Measurements from ENCODE around the gene SUGP2. TPM values are rescaled to one million over a fixed set of nuclear protein-coding genes. Genes with fewer than 3 reads are reported as not detected.

Gene SUGP2
- total RNA-seq = 10 to 100 TPM; 41.8 to 99.6 TPM

DNA sequence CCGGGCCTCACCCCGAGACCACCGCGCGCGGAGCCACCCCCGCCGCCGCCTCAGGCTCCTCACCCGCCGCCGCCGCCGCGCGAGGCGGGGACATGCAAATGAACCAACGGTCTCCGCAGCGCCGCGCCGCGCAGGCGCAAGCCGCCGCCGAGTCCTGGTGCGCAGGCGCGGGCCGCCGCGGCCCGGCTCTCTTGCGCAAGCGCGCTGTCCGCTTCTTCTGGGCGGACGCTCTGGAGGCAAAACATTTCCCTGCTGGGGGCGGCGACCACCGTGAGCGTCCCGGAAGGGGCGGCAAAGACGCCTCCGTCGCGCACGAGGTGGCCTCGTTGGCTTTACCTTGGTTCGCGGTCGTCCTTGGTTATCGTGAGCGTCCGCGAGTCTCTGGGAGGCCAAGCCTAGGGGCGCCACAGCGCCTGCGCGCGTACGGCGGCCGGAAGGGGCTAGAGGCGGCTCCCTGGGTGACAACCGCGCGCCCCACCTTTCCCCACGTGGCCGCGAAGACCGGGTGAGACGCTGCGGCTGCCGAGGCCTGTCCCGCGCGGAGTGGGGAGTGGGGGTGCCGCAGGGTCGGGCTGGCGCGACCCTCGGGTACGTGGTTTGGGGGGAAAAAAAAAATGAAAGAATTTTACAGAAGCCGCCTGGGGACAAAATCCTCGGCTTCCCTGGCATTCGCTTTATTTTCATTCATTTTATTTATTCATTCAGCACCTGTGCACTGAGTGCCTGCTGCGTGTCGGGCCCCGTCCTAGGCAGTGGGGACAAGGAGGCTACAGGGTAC, at the start of gene SUGP2, which contains the start of gene ARMC6:
Gene SUGP2, minus strand, starts transcription at position 92 of the 778 bp plus-strand sequence. CDS start 2,446 bp downstream, outside the sequence.
Gene ARMC6, plus strand, starts transcription at position 178 of the 778 bp plus-strand sequence. CDS start 607 bp downstream, outside the sequence.
- TF ChIP-seq, protein P1, sequence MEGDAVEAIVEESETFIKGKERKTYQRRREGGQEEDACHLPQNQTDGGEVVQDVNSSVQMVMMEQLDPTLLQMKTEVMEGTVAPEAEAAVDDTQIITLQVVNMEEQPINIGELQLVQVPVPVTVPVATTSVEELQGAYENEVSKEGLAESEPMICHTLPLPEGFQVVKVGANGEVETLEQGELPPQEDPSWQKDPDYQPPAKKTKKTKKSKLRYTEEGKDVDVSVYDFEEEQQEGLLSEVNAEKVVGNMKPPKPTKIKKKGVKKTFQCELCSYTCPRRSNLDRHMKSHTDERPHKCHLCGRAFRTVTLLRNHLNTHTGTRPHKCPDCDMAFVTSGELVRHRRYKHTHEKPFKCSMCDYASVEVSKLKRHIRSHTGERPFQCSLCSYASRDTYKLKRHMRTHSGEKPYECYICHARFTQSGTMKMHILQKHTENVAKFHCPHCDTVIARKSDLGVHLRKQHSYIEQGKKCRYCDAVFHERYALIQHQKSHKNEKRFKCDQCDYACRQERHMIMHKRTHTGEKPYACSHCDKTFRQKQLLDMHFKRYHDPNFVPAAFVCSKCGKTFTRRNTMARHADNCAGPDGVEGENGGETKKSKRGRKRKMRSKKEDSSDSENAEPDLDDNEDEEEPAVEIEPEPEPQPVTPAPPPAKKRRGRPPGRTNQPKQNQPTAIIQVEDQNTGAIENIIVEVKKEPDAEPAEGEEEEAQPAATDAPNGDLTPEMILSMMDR (IDR thresholded peaks at IDR 0.05) = peak in 1 of 4 experiments; percentile 36
- TF ChIP-seq POLR2A (IDR thresholded peaks at IDR 0.05) = peak; percentile 67
- peak; percentile 70 for TF ChIP-seq POLR2AphosphoS5 (IDR thresholded peaks at IDR 0.05)
- Histone ChIP-seq H3K4me1 (replicated peaks) (peaks cover 6% of the 10 kb centered on the region), H3K27ac (peak within 1 kb of the TSS; percentile 96 to 97), H3K27me3 (replicated peaks; ENCODE audit: insufficient read depth) (no peaks in the 10 kb centered on the region), H3K36me3 (no peaks in the 10 kb centered on the region), H3K9me3 (no peaks in the 10 kb centered on the region), H3K4me3 (peak within 1 kb of the TSS; percentile 83 to 99)
- 0% methylated on average over 70 of the region's 94 CpGs for WGBS
- peak; percentile 80 for DNase-seq (ENCODE audit: low spot score)
- intact Hi-C loops (cut with DNase I) = no loop called here

- no peaks in the 10 kb centered on the region for H3K36me3 ChIP-seq
- no peak for TF ChIP-seq POLR2AphosphoS5 (IDR thresholded peaks at IDR 0.05)
- H3K4me3 ChIP-seq = no peak overlapping the region
- H3K27me3 ChIP-seq (replicated peaks; ENCODE audit: insufficient read depth) = no peaks in the 10 kb centered on the region
- intact Hi-C loops (cut with DNase I) = no loop called here
- no peak for DNase-seq (ENCODE audit: low spot score)
- 80% methylated on average over 16 of the region's 16 CpGs for WGBS
- no peaks in the 10 kb centered on the region for H3K4me1 ChIP-seq (replicated peaks)
- H3K27ac ChIP-seq = no peak overlapping the region
- H3K9me3 ChIP-seq = no peaks in the 10 kb centered on the region
These were observed 48.4 kb upstream of the SUGP2 start for GRCh38 chr19:19081642-19082151.

GRCh38 chr19:19079571-19079970, 46.3 kb upstream of the SUGP2 start:
- intact Hi-C loops (cut with DNase I) = no loop called here
- TF ChIP-seq POLR2A (IDR thresholded peaks at IDR 0.05) (no peak), POLR2AphosphoS5 (IDR thresholded peaks at IDR 0.05) (no peak)
- TF ChIP-seq, protein P1 (IDR thresholded peaks at IDR 0.05) = no peak
- H3K27ac ChIP-seq = no peak overlapping the region
- no peaks in the 10 kb centered on the region for H3K4me1 ChIP-seq (replicated peaks)
- DNase-seq (ENCODE audit: low spot score) = no peak
- H3K9me3 ChIP-seq = no peaks in the 10 kb centered on the region
- no peaks in the 10 kb centered on the region for H3K36me3 ChIP-seq
- H3K4me3 ChIP-seq = no peak overlapping the region
- no peaks in the 10 kb centered on the region for H3K27me3 ChIP-seq (replicated peaks; ENCODE audit: insufficient read depth)
- 100% methylated on average over 1 of the region's 1 CpG for WGBS

- 96% methylated on average over 6 of the region's 6 CpGs for WGBS
- H3K36me3 ChIP-seq = no peaks in the 10 kb centered on the region
- no peaks in the 10 kb centered on the region for H3K9me3 ChIP-seq
- no peak for DNase-seq (ENCODE audit: low spot score)
- H3K27me3 ChIP-seq (replicated peaks; ENCODE audit: insufficient read depth) = no peaks in the 10 kb centered on the region
- H3K4me3 ChIP-seq = no peak overlapping the region
- H3K4me1 ChIP-seq (replicated peaks) = no peaks in the 10 kb centered on the region
- intact Hi-C loops (cut with DNase I) = no loop called here
- TF ChIP-seq POLR2A (IDR thresholded peaks at IDR 0.05) = no peak
- TF ChIP-seq POLR2AphosphoS5 (IDR thresholded peaks at IDR 0.05) = no peak
- TF ChIP-seq, protein P1 (IDR thresholded peaks at IDR 0.05) = no peak
- no peak overlapping the region for H3K27ac ChIP-seq
These were observed 45.5 kb upstream of the SUGP2 start for GRCh38 chr19:19078801-19079200.

DNA sequence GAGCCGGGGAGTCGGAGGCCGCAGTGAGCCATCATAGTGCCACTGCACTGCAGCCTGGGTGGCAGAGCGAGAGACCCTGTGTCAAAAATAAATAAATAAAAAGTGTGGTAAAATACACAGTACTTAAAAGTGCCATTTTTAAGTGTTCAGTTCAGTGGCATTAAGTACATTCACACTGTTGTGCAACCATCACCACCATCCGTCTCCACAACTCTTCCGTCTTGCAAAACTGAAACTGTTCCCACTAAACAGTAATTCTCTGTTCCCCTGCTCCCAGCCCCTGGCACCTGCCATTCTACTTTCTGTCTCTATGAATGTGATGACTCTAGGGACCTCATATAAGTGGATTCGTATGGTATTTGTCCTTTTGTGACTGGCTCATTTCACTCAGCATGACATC, 43.8 kb upstream of the SUGP2 start:
- no peak overlapping the region for H3K27ac ChIP-seq
- no peak for DNase-seq (ENCODE audit: low spot score)
- H3K27me3 ChIP-seq (replicated peaks; ENCODE audit: insufficient read depth) = no peaks in the 10 kb centered on the region
- no peak for TF ChIP-seq POLR2AphosphoS5 (IDR thresholded peaks at IDR 0.05)
- no peak for TF ChIP-seq POLR2A (IDR thresholded peaks at IDR 0.05)
- TF ChIP-seq, protein P1 (IDR thresholded peaks at IDR 0.05) = no peak
- H3K4me3 ChIP-seq = no peak overlapping the region
- no peaks in the 10 kb centered on the region for H3K9me3 ChIP-seq
- no peaks in the 10 kb centered on the region for H3K4me1 ChIP-seq (replicated peaks)
- 94% methylated on average over 7 of the region's 7 CpGs for WGBS
- intact Hi-C loops (cut with DNase I) = no loop called here
- no peaks in the 10 kb centered on the region for H3K36me3 ChIP-seq

All from prostate gland (tissue), 2 donors.